Coronary artery (tissue), 2 donors: ENCODE measurements around the gene EFCAB5.

Source experiments
- DNase-seq: peaks from one replicate; pipeline ENCODE4 v3.0.0-alpha.2; 2017; ENCODE audit warnings: low spot score
- H3K27ac ChIP-seq, 2 donors: fragments of 200-600 bp; sonication (generic); one replicate each; pipeline ENCODE4 v1.5.1; 2016 to 2019
- H3K4me3 ChIP-seq: fragments of 200-600 bp; sonication (generic); 2 replicates; pipeline ENCODE4 v1.5.1; 2016; ENCODE audit warnings: mild to moderate bottlenecking, moderate library complexity
- CTCF ChIP-seq: fragments of 200-600 bp; sonication (generic); IDR thresholded peaks from one replicate; pipeline ENCODE4 v1.5.1; 2019; ENCODE audit warnings: antibody characterized with exemption

EFCAB5 gene

GRCh38 chr17:29909236-29910003, 32.0 kb upstream of the EFCAB5 start:
- no peak overlapping the region for H3K27ac ChIP-seq
- DNase-seq: no peak
- H3K4me3 ChIP-seq: no peak overlapping the region
- TF ChIP-seq CTCF: no peak

- DNase-seq: no peak
- TF ChIP-seq CTCF: no peak
- Histone ChIP-seq H3K27ac (no peak overlapping the region), H3K4me3 (no peak overlapping the region)
Observed at GRCh38 chr17:29911641-29912177, 29.7 kb upstream of the EFCAB5 start.

GRCh38 chr17:29914819-29915537, 26.5 kb upstream of the EFCAB5 start:
- no peak for DNase-seq
- H3K27ac ChIP-seq: no peak overlapping the region
- H3K4me3 ChIP-seq: no peak overlapping the region
- no peak for TF ChIP-seq CTCF

- H3K27ac ChIP-seq: no peak overlapping the region
- DNase-seq: no peak
- TF ChIP-seq CTCF: no peak
Observed at GRCh38 chr17:29918016-29918415, 23.4 kb upstream of the EFCAB5 start.

GRCh38 chr17:29918922-29919856, 22.2 kb upstream of the EFCAB5 start:
- Histone ChIP-seq H3K27ac (no peak overlapping the region), H3K4me3 (no peak overlapping the region)
- no peak for DNase-seq
- no peak for TF ChIP-seq CTCF

More at GRCh38 chr17:29918016-29918415, 23.4 kb upstream of the EFCAB5 start:
- no peak overlapping the region for H3K4me3 ChIP-seq

- TF ChIP-seq CTCF: no peak
- H3K4me3 ChIP-seq: no peak overlapping the region
- DNase-seq: no peak
- H3K27ac ChIP-seq: no peak overlapping the region
Observed at GRCh38 chr17:29924786-29925185, 16.6 kb upstream of the EFCAB5 start.
